Esophagus squamous epithelium (tissue), 4 donors: ENCODE results near the gene TDRD7.

Source experiments
- CTCF ChIP-seq, 6 experiments: fragments of 450-650 bp in 4 of 6; fragments of 200-600 bp in 2 of 6; sonication (generic) in 2 of 6; IDR thresholded peaks; one replicate each; pipeline ENCODE4 v1.5.1; 2016 to 2019; ENCODE audit warnings: antibody characterized with exemption in 6 of 6, mild to moderate bottlenecking in 4 of 6, moderate library complexity in 4 of 6
- POLR2A ChIP-seq, 4 donors: fragments of 450-650 bp; IDR thresholded peaks; one replicate each; pipeline ENCODE4 v1.6.1; 2017; ENCODE audit warnings: antibody characterized with exemption in 4 of 4, mild to moderate bottlenecking in 4 of 4, moderate library complexity in 3 of 4

- TF ChIP-seq POLR2A (IDR thresholded peaks at IDR 0.05) (no peak), CTCF (IDR thresholded peaks at IDR 0.05) (no peak)
Measured at GRCh38 chr9:97545486-97545885, 133.6 kb downstream of the TDRD7 start.
